Neural crest cell (in vitro differentiated cells): ENCODE data around the gene GIPC1. TPM values are rescaled to one million over a fixed set of nuclear protein-coding genes. Genes with fewer than 3 reads are reported as not detected.

ENCODE experiments used
- DNase-seq: peaks from one replicate; pipeline ENCODE4 v3.0.0; 2021; ENCODE audit warnings: low read depth, mixed read lengths, low spot score
- H3K27ac Mint-ChIP-seq: one replicate; pipeline ENCODE4 v1.8.0; 2021; ENCODE audit warnings: mild to moderate bottlenecking, mixed read lengths; ENCODE audit not compliant: unreplicated experiment
- H3K27me3 Mint-ChIP-seq: 2 replicates; pipeline ENCODE4 v1.8.0; 2021; ENCODE audit warnings: low read depth, mild to moderate bottlenecking, mixed read lengths
- H3K36me3 Mint-ChIP-seq: 2 replicates; pipeline ENCODE4 v1.8.0; 2021; ENCODE audit warnings: low read depth, mild to moderate bottlenecking, mixed read lengths
- H3K4me1 Mint-ChIP-seq: 2 replicates; pipeline ENCODE4 v1.8.0; 2021; ENCODE audit warnings: mixed read lengths
- H3K4me3 Mint-ChIP-seq: one replicate; pipeline ENCODE4 v1.8.0; 2021; ENCODE audit warnings: mild to moderate bottlenecking, mixed read lengths
- H3K9me3 Mint-ChIP-seq: 2 replicates; pipeline ENCODE4 v1.8.0; 2021; ENCODE audit warnings: mixed read lengths
- total RNA-seq: library from RNA; stranded (reverse); gene quantifications from 2 replicates; pipeline ENCODE4 v1.2.1, GENCODE V29; 2021
- TF ChIP-seq, protein P1 (sequence below): fragments of 200-600 bp; sonication (generic); conservative IDR thresholded peaks from 2 replicates; pipeline ENCODE4 v1.5.0; 2021; ENCODE audit warnings: antibody characterized with exemption, mild to moderate bottlenecking

GIPC1 gene
- total RNA-seq, 1 donor from 2014 or later: 72.5 TPM

DNA sequence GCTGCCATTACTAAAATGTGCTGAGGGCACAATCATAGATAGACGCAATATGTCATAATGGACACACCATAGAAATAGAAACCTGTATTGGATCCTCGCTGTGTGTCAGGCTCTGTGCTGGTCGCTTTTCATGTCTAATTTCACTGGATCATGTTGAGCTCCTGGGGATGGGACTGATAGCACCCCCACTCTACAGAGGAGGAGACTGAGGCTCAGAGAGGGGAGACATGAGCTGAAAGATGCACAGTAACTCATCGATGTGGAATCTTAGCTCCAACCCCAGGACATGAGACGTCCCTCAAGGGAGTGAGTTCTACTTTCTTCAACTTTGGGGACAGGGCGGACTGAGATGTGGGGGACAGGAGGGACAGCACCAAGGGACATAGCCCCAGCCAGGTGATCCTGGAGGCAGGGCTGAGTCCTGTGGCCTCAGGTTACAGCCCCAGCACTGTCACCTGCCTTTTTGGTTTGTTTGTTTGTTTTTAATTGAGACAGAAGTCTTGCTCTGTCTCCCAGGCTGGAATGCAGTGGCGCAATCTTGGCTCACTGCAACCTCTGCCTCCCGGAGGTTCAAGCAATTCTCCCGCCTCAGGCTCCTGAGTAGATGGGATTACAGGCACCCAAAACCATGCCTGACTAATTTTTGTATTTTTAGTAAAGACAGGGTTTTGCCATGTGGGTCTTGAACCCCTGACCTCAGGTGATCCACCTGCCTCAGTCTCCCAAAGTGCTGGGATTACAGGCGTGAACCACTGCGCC, 6.6 kb upstream of the GIPC1 start:
- Mint-ChIP-seq H3K27me3 (no peaks in the 10 kb centered on the region), H3K9me3 (no peaks in the 10 kb centered on the region), H3K4me1 (peaks cover 17% of the 10 kb centered on the region), H3K27ac (no peak overlapping the region), H3K36me3 (no peaks in the 10 kb centered on the region), H3K4me3 (no peak overlapping the region)
- TF ChIP-seq, protein P1, sequence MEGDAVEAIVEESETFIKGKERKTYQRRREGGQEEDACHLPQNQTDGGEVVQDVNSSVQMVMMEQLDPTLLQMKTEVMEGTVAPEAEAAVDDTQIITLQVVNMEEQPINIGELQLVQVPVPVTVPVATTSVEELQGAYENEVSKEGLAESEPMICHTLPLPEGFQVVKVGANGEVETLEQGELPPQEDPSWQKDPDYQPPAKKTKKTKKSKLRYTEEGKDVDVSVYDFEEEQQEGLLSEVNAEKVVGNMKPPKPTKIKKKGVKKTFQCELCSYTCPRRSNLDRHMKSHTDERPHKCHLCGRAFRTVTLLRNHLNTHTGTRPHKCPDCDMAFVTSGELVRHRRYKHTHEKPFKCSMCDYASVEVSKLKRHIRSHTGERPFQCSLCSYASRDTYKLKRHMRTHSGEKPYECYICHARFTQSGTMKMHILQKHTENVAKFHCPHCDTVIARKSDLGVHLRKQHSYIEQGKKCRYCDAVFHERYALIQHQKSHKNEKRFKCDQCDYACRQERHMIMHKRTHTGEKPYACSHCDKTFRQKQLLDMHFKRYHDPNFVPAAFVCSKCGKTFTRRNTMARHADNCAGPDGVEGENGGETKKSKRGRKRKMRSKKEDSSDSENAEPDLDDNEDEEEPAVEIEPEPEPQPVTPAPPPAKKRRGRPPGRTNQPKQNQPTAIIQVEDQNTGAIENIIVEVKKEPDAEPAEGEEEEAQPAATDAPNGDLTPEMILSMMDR: no peak
- no peak for DNase-seq

DNA sequence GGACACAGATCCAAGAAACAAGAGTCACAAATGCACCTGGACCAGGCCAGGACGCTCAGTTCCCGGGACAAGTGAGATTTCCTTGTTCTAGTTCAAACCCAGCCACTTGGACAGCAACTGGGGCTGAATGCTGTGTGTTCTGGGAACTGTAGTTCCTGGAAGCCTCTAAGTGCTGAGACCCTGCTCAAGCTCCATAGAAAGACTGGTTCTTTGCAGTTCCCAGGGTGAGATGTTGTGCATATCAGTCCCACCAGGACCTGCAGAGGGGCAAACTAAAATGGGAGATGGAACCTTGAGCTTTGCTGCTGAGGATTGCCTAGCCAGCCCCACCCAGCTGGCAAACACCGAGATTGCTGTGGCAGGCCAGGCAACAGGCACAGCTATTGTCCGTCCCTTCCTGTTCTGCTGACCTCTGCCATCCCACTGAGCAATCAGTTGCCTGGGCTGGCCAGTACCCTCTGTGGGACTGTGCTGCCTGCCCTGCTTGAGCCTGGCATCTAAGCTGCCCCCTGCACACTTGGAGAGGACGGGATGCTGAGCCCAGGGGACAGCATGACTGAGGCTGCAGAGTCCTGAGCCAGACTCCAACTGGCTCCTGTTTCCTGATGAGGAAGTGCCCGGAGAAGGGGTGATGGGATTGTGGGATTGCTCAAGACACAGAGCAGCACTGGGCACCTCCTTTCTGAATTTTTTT, 1.4 kb upstream of the GIPC1 start:
- no peaks in the 10 kb centered on the region for H3K9me3 Mint-ChIP-seq
- H3K4me3 Mint-ChIP-seq: peak overlapping the region; percentile 84
- H3K36me3 Mint-ChIP-seq: peaks cover 7% of the 10 kb centered on the region
- H3K27me3 Mint-ChIP-seq: no peaks in the 10 kb centered on the region
- no peak for DNase-seq
- peak overlapping the region; percentile 77 for H3K27ac Mint-ChIP-seq
- TF ChIP-seq, protein P1: no peak
- H3K4me1 Mint-ChIP-seq: peaks cover 30% of the 10 kb centered on the region

DNA sequence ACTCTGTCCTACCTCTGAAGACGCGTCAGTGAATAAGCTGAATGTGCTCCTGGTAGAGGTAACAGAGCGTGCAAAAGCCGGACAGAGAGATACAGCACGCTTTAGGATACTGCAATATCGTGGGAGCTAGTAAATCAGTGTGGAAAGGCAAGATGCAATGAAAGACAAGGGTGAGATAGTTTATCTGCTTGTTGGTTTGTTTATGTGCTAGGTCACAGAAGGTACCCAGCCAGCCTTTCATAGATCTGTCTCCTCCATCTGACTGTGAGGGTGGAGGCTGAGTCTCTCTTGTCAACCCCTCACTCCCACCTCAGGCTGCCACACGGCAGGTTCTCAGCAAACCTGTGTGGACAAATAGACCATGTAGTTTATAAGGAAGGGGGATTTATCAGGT, 904 bp upstream of the GIPC1 start:
- no peak for DNase-seq

DNA sequence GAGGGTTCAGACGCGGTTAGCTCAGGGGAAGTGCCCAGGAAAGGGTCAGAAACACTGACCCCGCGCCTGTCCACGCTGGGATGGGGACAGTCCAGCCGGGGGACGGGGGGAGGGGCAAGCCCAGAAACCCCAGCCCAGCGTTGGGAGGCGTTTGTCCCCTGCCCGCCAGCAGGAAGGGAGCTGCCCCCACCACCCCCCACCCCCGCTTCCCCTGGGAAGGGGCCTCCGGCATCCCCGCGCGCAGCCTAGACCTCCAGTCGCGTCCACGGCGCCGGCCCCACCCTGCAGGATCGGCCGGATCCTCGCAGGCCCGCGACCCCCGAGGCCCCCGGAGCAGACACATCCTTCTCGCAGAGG, 277 bp downstream of the GIPC1 start:
- TF ChIP-seq, protein P1: no peak
- H3K4me1 Mint-ChIP-seq: peaks cover 30% of the 10 kb centered on the region
- no peak for DNase-seq
- peaks cover 12% of the 10 kb centered on the region for H3K36me3 Mint-ChIP-seq
- H3K27ac Mint-ChIP-seq: peak overlapping the region; percentile 45
- H3K27me3 Mint-ChIP-seq: no peaks in the 10 kb centered on the region
- H3K9me3 Mint-ChIP-seq: no peaks in the 10 kb centered on the region
- H3K4me3 Mint-ChIP-seq: peak overlapping the region; percentile 93

More for the DNA sequence above, 904 bp upstream of the GIPC1 start:
- TF ChIP-seq, protein P1: no peak
- Mint-ChIP-seq H3K27me3 (no peaks in the 10 kb centered on the region), H3K36me3 (peaks cover 8% of the 10 kb centered on the region), H3K27ac (peak overlapping the region; percentile 92), H3K9me3 (no peaks in the 10 kb centered on the region), H3K4me1 (peaks cover 30% of the 10 kb centered on the region), H3K4me3 (peak overlapping the region; percentile 84)

DNA sequence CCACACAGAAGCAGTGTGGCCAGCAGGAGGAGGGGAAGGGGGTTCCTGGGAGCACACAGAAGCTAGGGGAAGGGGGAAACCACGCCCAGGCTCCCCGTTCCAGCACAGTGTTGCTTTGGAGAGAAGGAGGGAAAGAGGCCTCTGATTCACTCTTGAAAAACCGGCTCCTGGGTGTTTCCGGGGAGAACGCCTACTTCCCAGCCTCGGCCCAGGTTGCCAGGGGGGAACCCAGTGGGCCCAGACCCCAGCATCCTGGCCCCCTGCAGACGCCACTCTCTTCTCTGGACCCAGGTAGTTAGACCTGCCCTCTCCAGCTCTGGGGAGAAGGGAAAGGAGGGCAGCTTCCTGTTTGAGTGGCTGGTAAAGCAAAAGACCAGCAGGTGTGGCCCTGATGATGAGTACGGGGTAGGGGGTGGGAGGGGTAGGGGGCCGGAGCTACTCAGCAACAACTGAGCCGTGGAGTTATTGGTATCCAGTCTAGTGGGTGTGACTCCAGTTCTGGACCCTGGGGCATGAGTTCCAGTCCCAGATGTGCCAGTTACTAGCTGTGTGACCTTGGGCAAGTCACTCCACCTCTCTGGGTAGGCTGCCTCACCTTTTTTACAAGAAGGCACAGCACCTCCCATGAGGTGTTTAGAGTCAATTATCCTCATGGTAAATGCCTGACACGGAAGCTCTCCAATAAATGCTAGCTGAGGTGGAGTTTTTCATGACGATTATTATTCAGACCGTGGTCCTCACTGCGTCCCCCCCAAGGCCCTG, 836 bp downstream of the GIPC1 start:
- H3K9me3 Mint-ChIP-seq: no peaks in the 10 kb centered on the region
- H3K4me3 Mint-ChIP-seq: peak overlapping the region; percentile 93
- no peak for DNase-seq
- peak overlapping the region; percentile 45 for H3K27ac Mint-ChIP-seq
- peaks cover 12% of the 10 kb centered on the region for H3K36me3 Mint-ChIP-seq
- TF ChIP-seq, protein P1: no peak
- no peaks in the 10 kb centered on the region for H3K27me3 Mint-ChIP-seq
- peaks cover 30% of the 10 kb centered on the region for H3K4me1 Mint-ChIP-seq
